ENCODE measurements around the gene TMEM185B.

Gene TMEM185B

GRCh38 chr2:120251880-120252224, 28.7 kb upstream of the TMEM185B start:
- DNase-seq (ENCODE audit: low read depth), result no peak
- H3K4me3 ChIP-seq (ENCODE audit: low read depth, low read length), result peak overlapping the region; percentile 91
- TF ChIP-seq CTCF (IDR thresholded peaks at IDR 0.05; ENCODE audit: insufficient read depth, low read depth, low read length, missing control alignments), result no peak

DNA sequence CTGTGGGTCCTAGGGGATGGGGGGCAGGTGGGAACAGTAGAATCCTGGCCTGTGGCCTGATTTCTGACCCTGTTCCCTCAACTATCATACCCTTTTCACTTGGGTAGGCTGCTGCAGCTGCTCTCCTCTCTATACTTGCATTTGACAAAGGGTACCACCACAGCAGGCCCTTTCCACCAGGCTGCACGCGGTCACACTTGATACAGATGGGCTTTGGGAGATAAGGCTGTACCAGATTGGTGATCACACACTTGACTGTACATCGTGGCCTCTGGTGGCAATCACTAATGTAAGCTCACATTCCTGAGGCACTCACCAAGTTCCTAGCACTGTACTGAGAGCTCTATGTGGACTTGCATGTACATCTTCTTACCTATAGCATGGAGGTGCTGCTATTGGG, 27.9 kb upstream of the TMEM185B start:
- TF ChIP-seq CTCF (IDR thresholded peaks at IDR 0.05; ENCODE audit: insufficient read depth, low read depth, low read length, missing control alignments), result no peak
- no peak overlapping the region for H3K4me3 ChIP-seq (ENCODE audit: low read depth, low read length)
- DNase-seq (ENCODE audit: low read depth), result no peak

GRCh38 chr2:120250640-120251039, 27.4 kb upstream of the TMEM185B start:
- DNase-seq (ENCODE audit: low read depth), result no peak
- no peak overlapping the region for H3K4me3 ChIP-seq (ENCODE audit: low read depth, low read length)
- TF ChIP-seq CTCF (IDR thresholded peaks at IDR 0.05; ENCODE audit: insufficient read depth, low read depth, low read length, missing control alignments), result no peak

GRCh38 chr2:120247851-120248250, 24.7 kb upstream of the TMEM185B start:
- no peak for DNase-seq (ENCODE audit: low read depth)
- H3K4me3 ChIP-seq (ENCODE audit: low read depth, low read length), result no peak overlapping the region
- TF ChIP-seq CTCF (IDR thresholded peaks at IDR 0.05; ENCODE audit: insufficient read depth, low read depth, low read length, missing control alignments), result no peak

DNA sequence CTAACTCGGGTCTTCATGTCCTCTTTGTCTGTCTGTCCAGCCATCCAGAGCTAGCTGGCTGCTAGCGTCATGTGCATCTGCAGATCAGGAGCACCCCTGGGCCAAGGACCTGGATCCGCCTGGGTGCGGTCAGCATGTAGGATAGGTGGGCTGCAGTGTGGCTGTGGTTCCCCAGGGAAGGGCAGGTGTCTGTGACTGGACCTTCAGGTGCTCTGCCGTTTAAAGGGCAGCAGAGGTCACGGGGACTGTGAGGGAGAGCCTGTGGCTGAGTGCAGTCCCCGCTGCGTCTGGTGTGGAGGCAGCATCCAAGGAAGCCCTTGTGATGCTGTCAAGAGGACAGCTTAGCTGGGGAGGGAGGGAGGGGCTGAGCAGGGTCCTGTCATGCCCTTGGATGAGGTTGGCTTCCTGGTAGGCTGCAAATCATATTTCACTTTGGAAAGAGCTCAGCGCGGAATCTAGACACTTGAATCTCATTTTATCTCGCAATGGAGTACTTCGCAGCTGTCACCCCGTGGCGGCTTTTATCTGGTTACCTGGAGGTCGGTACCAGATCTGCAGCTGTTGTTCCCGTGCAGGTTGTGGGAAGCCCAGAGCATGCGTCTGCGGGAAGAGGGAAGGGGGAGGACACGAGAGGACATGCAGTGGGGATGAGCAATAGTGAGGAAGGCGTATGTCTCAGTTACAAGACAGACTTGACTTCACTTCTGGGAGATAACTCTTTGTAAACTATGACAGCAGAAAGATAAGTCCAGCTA, 23.5 kb upstream of the TMEM185B start:
- DNase-seq (ENCODE audit: low read depth), result no peak
- no peak overlapping the region for H3K4me3 ChIP-seq (ENCODE audit: low read depth, low read length)
- no peak for TF ChIP-seq CTCF (IDR thresholded peaks at IDR 0.05; ENCODE audit: insufficient read depth, low read depth, low read length, missing control alignments)

DNA sequence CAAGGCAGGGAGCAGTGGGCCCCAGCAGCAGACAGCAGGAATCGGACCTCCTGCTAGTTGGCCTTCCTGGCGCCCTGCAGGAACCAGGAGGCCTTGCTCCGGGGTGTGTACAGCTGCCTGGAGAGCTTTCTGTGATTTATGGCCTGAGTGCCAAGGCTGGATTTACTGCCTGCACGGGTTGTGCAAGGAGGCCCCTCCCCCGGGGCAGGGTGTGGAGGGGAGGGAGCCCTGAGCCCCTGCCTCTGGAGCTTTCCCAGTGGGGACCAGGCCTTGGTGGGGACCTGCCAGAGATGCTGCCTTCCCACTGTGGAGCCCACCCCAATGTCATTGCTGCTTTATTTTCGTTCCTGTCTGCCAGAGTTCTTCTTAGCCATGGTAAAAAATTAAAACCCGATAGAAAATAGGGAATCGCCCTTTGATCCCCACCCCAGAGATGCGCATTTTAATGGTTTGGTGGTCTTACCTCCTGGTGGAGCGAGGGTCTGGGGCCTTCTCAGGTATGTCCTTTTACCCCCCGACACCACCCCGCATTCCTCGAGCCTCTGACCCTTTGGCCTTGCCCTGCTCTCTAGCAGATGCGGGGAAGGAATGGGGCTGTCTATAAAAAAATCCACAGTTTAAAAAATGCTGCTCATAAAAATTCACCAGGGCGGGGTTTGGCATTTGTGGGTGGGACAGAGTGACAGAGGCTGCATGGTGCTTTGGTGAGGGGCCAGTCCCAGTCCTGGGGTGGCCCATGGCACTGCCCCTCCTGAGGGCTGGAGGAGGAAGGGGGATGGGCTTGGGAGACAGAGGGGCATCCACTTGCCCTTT, 22.5 kb upstream of the TMEM185B start:
- TF ChIP-seq CTCF (IDR thresholded peaks at IDR 0.05; ENCODE audit: insufficient read depth, low read depth, low read length, missing control alignments), result no peak
- H3K4me3 ChIP-seq (ENCODE audit: low read depth, low read length), result no peak overlapping the region
- DNase-seq (ENCODE audit: low read depth), result no peak

All from GM12865 (cell line).